ENCODE results near the gene SUOX.
A peak's percentile ranks its signal among the peaks of the same experiment; 100 is the strongest.

Gene SUOX

DNA sequence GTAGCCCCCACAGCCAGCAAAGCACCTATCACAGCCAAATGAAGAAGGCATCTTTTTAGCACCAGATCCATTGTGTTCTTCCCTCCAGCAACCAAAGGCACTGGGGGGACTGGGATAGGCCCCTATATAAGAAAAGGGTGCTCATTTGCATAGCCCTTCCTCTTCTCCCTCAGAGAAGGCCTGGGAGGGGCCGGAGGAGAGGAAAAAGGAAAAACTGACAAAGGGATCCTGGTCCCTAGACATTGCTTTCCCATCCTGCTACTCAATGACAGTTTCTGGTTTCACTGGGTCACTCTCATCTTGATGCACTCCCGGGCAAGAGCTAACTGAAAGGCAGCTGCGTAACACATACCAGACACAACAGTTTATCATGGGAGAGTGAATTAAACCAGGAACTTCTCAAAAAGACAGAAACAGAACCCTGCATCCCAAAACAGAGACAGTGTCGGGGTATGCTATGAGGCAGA, 31.1 kb upstream of the SUOX start, which contains the start of gene PMEL:
Gene PMEL, minus strand, starts transcription at position 102 of the 467 bp plus-strand sequence. Its CDS starts 31 bp downstream, at position 71.
- TF ChIP-seq, protein P1, sequence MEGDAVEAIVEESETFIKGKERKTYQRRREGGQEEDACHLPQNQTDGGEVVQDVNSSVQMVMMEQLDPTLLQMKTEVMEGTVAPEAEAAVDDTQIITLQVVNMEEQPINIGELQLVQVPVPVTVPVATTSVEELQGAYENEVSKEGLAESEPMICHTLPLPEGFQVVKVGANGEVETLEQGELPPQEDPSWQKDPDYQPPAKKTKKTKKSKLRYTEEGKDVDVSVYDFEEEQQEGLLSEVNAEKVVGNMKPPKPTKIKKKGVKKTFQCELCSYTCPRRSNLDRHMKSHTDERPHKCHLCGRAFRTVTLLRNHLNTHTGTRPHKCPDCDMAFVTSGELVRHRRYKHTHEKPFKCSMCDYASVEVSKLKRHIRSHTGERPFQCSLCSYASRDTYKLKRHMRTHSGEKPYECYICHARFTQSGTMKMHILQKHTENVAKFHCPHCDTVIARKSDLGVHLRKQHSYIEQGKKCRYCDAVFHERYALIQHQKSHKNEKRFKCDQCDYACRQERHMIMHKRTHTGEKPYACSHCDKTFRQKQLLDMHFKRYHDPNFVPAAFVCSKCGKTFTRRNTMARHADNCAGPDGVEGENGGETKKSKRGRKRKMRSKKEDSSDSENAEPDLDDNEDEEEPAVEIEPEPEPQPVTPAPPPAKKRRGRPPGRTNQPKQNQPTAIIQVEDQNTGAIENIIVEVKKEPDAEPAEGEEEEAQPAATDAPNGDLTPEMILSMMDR (IDR thresholded peaks at IDR 0.05; ENCODE audit: low read depth, low read length, missing control alignments) = no peak
- H3K4me3 ChIP-seq (ENCODE audit: low read depth, low read length) = peak within 1 kb of the TSS; percentile 84
- DNase-seq (ENCODE audit: low read depth) = no peak
- in situ Hi-C loops (cut with HindIII; ENCODE audit: low sequenced_read_pairs) = no loop called here

DNA sequence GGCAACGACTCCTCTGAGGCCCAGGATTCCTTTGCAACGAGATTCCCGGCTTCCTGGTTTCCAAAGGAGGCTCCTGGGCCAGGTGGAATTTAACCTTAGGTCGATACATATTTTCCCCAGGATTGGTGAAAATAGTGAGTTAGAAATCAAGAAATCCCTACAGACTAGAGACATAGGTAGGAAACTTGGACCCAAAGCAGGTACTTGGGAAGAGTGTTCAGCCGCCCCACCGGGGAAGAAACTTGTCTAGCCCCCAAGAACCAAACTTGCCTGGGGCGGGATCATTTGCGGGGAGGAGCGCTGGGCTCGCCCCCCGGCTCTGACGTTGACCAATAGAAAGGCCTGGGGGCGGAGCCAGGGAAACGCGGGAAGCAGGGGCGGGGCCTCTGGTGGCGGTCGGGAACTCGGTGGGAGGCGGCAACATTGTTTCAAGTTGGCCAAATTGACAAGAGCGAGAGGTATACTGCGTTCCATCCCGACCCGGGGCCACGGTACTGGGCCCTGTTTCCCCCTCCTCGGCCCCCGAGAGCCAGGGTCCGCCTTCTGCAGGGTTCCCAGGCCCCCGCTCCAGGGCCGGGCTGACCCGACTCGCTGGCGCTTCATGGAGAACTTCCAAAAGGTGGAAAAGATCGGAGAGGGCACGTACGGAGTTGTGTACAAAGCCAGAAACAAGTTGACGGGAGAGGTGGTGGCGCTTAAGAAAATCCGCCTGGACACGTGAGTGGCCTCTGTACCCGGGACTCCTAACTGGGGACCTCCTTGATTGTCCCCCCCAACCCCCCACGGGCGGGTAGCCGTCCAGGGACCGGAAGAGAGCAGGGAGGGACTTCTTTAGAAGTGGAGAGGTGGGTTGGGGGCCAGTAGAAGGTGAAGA, 30.4 kb upstream of the SUOX start, which contains the start of gene CDK2:
Gene CDK2, plus strand, starts transcription at position 423 of the 874 bp plus-strand sequence. Its CDS starts 179 bp downstream, at position 602.
- DNase-seq (ENCODE audit: low read depth) = no peak
- peak within 1 kb of the TSS; percentile 84 for H3K4me3 ChIP-seq (ENCODE audit: low read depth, low read length)
- TF ChIP-seq, protein P1 (IDR thresholded peaks at IDR 0.05; ENCODE audit: low read depth, low read length, missing control alignments) = no peak
- in situ Hi-C loops (cut with HindIII; ENCODE audit: low sequenced_read_pairs) = no loop called here

DNA sequence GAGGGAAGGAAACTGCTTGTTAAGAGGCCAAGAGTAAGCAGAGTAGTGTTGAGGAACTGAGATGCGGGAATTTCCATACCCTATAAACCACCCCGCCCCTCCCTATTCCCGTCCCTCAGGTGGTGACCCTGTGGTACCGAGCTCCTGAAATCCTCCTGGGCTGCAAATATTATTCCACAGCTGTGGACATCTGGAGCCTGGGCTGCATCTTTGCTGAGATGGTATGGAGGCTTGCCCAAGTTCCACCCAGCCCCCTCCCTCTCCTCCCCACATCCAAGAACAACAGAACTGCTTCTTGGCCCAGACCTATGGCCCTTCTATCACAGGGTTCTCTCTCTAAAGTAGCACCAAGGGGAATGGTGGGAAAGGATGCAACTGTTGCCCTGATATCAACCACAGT, 27.7 kb upstream of the SUOX start:
- TF ChIP-seq, protein P1 (IDR thresholded peaks at IDR 0.05; ENCODE audit: low read depth, low read length, missing control alignments) = no peak
- no peak for DNase-seq (ENCODE audit: low read depth)
- H3K4me3 ChIP-seq (ENCODE audit: low read depth, low read length) = no peak overlapping the region
- in situ Hi-C loops (cut with HindIII; ENCODE audit: low sequenced_read_pairs) = no loop called here

DNA sequence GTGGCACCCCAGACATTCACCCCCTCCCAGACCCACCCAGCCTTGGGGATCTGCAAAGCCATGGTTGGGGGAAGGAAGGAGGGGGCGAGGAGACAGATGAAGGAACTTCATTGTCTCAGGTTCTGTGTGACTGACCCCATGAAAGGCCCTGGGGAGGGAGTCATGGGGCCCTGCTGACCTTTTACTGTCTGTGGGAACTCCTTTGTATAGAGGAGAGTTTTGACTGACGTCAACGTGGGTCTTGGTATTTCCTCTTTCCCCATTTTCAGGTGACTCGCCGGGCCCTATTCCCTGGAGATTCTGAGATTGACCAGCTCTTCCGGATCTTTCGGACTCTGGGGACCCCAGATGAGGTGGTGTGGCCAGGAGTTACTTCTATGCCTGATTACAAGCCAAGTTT, 26.3 kb upstream of the SUOX start:
- TF ChIP-seq, protein P1 (IDR thresholded peaks at IDR 0.05; ENCODE audit: low read depth, low read length, missing control alignments) = no peak
- no peak for DNase-seq (ENCODE audit: low read depth)
- in situ Hi-C loops (cut with HindIII; ENCODE audit: low sequenced_read_pairs) = loop anchor here (10.0 kb wide), 1 partner anchor 64 kb away; no protein-coding TSS in a partner anchor
- H3K4me3 ChIP-seq (ENCODE audit: low read depth, low read length) = no peak overlapping the region

DNA sequence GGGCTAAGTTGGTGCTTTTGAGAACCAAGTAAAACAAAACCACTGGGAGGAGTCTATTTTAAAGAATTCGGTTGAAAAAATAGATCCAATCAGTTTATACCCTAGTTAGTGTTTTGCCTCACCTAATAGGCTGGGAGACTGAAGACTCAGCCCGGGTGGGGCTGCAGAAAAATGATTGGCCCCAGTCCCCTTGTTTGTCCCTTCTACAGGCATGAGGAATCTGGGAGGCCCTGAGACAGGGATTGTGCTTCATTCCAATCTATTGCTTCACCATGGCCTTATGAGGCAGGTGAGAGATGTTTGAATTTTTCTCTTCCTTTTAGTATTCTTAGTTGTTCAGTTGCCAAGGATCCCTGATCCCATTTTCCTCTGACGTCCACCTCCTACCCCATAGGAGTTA, 25.0 kb upstream of the SUOX start:
- in situ Hi-C loops (cut with HindIII; ENCODE audit: low sequenced_read_pairs) = loop anchor here (10.0 kb wide), 1 partner anchor 63 kb away; no protein-coding TSS in a partner anchor
- DNase-seq (ENCODE audit: low read depth) = no peak
- TF ChIP-seq, protein P1 (IDR thresholded peaks at IDR 0.05; ENCODE audit: low read depth, low read length, missing control alignments) = no peak
- H3K4me3 ChIP-seq (ENCODE audit: low read depth, low read length) = peak overlapping the region; percentile 52

DNA sequence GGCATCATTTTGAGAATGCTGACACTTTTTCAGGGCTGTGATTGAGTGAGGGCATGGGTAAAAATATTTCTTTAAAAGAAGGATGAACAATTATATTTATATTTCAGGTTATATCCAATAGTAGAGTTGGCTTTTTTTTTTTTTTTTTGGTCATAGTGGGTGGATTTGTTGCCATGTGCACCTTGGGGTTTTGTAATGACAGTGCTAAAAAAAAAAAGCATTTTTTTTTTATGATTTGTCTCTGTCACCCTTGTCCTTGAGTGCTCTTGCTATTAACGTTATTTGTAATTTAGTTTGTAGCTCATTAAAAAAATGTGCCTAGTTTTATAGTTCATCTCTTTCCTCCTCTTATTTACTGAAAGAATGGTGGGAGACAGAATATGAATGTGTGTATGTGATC, 24.6 kb upstream of the SUOX start:
- TF ChIP-seq, protein P1 (IDR thresholded peaks at IDR 0.05; ENCODE audit: low read depth, low read length, missing control alignments) = no peak
- H3K4me3 ChIP-seq (ENCODE audit: low read depth, low read length) = peak overlapping the region; percentile 52
- DNase-seq (ENCODE audit: low read depth) = no peak
- in situ Hi-C loops (cut with HindIII; ENCODE audit: low sequenced_read_pairs) = loop anchor here (10.0 kb wide), 1 partner anchor 62 kb away; no protein-coding TSS in a partner anchor

Measured in astrocyte of the cerebellum (primary cell).